GM12872 (cell line): ENCODE measurements around the gene FLRT2.

Experiments
- TF ChIP-seq, protein P1 (sequence below): IDR thresholded peaks from 3 replicates; pipeline ENCODE4 v1.5.1; 2011; ENCODE audit warnings: low read depth, mild to moderate bottlenecking, low read length, moderate library complexity; ENCODE audit not compliant: insufficient read depth

FLRT2 gene

DNA sequence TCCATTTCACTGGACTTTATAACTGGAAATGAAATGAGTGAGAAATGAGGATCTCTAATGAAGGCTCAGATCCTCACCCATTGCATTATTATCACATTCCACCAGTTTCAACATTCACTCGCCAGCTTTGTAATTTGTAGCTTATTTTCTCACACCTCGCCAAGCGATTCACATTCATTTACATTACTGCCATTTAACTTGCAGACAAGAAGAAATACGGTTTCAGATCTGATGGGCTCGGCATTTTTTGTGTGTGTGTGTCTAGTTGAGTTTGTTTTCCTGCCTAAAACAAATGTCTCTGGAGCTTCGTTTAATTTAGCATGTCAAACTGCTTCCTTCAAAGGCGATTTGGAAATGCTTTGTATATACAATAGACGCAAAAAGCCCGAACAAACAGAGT, 132.2 kb downstream of the FLRT2 start:
- TF ChIP-seq, protein P1, sequence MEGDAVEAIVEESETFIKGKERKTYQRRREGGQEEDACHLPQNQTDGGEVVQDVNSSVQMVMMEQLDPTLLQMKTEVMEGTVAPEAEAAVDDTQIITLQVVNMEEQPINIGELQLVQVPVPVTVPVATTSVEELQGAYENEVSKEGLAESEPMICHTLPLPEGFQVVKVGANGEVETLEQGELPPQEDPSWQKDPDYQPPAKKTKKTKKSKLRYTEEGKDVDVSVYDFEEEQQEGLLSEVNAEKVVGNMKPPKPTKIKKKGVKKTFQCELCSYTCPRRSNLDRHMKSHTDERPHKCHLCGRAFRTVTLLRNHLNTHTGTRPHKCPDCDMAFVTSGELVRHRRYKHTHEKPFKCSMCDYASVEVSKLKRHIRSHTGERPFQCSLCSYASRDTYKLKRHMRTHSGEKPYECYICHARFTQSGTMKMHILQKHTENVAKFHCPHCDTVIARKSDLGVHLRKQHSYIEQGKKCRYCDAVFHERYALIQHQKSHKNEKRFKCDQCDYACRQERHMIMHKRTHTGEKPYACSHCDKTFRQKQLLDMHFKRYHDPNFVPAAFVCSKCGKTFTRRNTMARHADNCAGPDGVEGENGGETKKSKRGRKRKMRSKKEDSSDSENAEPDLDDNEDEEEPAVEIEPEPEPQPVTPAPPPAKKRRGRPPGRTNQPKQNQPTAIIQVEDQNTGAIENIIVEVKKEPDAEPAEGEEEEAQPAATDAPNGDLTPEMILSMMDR, result no peak

DNA sequence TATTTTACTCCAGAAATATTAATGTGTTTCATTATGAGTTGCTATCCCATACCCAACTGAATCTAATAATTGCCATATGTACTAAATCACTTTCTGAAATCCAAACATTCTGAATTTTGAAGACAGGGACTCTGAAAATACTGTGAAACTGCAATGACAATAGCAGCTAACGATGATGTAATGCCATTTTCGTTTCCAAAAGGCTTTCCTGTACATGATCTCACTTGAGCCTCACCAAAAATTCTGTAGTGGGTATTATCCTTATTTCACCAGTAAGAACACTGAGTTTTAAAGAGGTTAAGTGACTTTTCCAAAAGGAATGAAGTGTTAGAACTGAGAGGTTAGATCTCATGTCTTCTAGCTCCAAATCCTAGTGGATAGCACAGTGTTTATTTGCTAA, 133.3 kb downstream of the FLRT2 start:
- TF ChIP-seq, protein P1, result no peak

DNA sequence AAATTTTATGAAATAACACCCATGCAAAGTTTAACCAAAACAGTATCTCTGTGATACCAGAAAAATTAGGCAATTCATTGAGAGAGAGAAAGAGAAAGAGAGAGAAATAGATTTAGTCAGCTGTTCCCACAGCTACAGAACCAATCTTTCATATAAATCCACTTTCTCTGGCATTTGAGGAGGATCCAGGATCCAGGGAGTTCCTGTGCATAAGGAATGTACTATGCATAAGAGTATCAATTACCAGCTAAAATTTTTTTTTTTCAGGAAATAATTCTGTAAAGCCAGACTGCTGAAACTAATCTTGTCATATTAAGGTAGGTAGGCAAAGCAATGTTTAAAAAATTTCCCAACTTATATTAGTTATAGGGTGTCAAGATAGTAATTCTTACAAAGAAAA, 133.7 kb downstream of the FLRT2 start:
- TF ChIP-seq, protein P1, result no peak

DNA sequence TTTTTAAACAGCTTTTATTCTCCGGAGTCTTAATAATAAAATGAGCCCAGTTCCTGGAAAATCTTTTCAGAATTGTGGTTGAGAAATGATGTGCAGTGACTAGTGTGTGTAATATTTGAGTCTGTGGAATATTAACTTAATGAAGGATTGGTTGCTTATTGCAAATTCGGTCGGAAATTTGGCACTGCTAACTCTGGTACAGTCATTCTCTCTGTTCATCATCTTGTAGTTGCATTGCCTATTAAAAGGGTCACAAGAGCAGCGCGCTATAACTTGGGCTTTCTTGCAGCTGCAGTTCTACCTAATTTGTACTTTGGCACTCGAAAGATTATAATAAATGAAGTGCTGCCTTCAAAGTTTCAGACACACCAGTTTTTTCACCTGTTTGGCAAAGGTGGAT, 146.0 kb downstream of the FLRT2 start:
- TF ChIP-seq, protein P1, result no peak

DNA sequence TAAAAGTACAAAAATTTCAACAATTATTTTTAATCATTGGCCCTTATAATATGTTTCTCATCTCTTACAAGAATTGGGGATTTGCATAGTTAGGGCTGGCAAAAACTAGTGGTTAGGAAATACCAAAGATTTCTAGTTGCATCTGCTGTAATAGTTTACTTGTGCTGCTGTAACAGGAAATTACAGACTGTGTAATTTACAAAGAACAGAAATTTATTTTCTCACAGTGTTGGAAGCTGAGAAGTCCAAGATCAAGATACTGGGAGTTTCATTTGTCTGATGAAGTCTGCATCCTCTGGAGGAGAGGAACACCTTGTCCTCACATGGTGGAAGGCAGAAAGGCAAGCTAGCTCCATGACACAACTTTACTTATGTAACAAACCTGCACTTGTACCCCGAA, 157.0 kb downstream of the FLRT2 start:
- TF ChIP-seq, protein P1, result no peak

DNA sequence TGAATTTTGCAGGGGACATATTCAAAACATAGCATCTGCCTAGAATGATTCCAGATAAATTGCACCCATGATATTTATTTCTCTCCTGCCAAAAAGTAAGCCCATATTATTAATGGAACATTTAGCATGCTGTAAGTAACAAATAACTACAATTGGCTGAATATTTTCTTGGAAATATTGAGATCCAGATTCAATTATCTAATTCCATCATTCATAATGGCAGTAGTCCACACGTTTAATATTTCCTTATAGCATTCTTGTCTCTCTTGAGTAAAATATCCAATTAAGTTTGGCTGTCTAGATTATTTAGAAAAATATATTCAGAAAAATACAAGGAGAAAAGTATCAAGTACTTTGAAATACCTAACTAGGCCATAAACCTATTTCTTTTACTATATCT, 157.5 kb downstream of the FLRT2 start:
- TF ChIP-seq, protein P1, result no peak

DNA sequence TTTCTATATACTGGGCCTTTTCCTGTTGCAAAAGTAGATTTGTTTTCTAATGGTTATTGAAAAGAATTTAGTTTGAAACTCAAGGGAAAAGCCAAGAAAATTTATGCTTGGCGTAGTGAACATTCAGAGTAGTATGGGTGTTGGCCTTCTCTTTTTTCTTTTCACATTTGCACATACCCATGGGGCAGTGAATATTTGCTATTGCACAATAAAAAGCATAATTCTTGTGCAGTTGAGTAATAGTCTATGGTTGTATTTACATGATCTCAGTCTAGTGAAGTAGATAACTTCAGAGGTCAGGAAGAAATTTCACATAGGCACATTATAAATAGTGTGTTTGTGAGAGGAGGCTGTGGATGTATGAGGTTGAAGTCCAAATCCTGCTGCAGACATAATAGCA, 158.1 kb downstream of the FLRT2 start:
- TF ChIP-seq, protein P1, result no peak

DNA sequence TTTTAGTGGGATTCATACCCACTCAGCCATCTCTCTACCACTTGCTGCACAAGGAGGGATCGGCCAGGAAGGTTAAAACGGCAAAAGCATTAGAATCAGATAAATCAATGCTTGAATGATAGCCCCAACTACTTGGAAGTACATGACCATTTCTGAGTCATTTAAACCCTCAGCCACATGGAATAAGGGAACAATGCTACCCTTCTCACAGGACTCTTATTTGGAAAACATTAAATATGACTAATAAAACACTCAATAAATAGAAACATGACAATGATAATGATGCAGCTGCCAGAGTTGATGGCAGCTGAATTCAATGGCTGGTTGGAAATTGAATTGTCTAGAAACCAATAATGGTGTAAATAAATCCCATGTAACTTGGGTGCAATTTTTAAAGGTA, 165.4 kb downstream of the FLRT2 start:
- TF ChIP-seq, protein P1, result no peak
